ENCODE results near the gene AKR1E2.

The AKR1E2 gene

DNA sequence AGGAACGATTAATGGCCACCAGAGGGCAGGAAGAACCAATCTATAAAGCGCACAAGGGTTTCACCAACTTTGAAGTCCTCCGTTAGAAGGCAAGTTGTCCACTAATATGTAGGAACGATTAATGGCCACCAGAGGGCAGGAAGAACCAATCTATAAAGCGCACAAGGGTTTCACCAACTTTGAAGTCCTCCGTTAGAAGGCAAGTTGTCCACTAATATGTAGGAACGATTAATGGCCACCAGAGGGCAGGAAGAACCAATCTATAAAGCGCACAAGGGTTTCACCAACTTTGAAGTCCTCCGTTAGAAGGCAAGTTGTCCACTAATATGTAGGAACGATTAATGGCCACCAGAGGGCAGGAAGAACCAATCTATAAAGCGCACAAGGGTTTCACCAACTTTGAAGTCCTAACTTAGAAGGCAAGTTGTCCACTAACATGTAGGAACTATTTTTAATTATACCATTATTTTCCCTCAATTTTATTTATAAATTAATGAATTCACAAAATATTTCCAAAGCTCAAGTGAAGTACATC, 10.3 kb upstream of the AKR1E2 start:
- DNase-seq: peak; percentile 11

DNA sequence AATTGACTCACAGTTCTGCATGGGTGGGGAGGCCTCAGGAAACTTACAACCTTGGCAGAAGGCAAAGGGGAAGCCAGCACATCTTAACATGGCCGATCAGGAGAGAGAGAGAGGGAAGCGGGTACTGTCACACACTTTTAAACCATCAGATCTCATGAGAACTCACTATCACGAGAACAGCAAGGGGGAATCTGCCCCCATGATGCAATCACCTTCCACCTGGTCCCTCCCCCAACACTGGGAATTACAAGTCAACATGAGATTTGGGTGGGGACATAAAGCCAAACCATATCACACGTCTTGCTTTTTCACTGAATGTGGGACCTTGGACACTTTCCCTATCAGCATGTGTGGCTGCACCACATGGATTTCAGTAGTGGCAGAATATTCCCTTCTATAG, 9.0 kb upstream of the AKR1E2 start:
- DNase-seq: no peak

DNA sequence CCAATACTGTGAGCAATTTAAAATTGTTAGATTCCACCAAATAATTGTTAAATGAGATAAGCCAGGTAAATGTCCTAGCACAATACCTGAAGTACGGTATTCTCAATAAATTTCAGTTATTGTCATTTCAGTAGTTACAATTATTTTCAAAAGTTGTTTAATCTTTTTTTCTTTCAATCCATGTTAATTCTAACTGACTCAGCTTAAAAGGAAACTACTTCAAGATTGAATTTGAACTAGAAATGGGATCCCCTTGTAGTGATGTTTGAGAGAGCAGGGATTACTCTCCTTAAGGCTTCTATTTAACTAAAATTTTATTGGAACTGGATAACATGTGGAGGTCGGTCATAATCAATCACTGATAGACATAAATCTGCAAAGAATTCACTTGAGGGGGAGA, 6.9 kb upstream of the AKR1E2 start:
- DNase-seq: no peak

DNA sequence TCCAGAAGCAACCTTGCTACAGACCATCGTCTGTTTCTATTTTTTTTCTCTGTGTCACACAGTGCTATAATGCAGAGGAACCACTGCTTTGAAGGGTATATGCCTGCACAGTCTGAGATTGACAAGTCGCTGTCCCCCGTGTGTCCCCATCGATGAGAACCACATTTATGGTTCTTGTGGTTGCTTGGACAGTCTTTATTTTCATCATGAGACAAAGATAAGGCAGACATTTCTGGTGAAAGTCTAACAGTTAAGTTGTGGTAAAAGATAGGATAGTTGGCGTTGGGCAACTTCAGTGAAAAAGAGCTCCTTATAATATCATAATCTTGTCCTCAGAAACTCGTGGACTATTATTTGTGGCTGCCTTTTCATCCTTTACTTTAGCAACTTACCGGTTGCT, 6.3 kb upstream of the AKR1E2 start:
- no peak for DNase-seq

GRCh38 chr10:4820804-4821401, 5.1 kb upstream of the AKR1E2 start:
- no peak for DNase-seq

DNA sequence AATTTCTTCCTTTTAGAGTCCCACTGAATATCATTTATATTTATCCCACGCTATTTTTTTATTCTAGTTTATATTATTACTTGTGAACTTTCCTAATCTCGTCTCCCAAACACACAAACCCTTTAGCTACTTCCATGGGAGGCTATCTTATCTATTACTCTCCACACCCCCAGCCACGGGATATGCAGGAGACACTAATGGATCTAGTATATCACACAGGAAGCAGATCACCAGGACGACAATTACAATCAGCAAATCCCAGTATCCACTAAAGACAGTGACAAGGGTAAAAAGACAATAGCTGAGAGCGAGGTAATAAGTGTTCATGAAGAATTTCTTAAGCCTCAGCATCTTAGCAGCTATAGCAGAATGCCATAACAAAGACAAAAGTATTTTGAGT, 3.8 kb upstream of the AKR1E2 start:
- DNase-seq: no peak

DNA sequence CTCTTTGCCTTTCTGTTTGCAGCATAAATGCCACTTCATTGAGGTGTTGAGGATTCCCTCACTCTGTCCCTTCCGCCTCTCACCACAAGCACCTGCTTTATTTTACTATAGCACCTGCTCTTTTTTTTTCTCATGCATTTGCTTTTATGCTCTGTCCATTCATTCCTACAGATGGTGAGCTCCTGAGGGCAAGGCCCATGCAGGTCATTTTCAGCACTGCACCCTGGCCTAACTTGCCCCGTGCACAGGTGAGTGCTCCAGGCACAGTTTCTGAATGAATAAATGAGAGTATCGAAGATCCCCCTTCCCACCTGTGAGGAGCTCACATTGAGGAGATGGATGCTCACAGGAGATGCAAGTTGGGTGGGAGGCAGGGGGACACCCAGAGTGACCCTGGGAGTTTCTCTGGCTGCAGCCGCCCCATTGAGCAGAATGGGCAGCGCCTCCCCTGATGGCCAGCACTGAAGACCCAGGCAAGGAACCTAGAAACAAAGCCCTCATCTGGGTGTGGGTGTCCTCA, 1.2 kb upstream of the AKR1E2 start:
- DNase-seq: no peak

DNA sequence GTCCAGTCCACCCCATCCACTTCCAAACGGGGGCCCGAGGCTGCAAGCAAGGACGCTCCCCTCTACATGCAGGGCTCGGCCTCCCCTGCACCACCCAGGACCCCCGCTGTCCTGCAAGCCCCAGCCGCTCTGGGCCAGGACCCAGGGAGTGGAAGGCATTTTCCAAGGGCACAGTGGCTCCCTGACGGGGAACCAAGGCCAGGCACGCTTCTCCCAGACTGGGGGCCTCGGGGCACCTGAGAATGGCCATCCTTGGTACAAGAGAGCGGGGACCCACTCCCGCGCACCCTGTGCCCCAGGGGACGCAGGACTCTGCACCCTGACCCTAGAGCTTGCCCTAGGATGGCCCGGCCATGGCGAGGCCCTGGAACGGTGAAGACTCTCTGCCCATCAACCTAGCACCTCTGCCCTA, 545 bp upstream of the AKR1E2 start:
- DNase-seq: no peak

DNA sequence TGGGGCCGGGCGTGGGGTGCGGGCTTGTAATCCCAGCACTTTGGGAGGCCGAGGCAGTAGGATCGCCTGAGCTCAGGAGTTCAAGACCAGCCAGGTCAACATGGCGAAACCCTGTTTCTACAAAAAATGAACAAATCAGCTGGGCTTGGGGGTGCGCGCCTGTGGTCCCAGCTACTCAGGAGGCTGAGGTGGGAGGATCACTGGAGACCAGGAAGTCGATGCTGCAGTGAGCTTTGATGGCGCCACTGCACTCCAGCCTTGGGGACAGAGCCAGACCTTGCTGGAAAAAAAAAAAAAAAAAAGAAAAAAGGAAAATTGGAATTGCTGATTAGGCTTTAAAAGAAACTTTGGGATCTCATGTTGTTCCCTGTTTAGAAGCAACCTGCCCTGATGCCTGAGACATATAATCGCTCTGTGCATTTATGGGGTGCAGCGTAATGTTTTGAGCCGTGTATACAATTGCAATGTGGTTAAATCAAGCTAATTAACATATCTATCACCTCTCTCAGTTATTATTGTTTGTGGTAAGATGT, 851 bp downstream of the AKR1E2 start:
- no peak for DNase-seq

DNA sequence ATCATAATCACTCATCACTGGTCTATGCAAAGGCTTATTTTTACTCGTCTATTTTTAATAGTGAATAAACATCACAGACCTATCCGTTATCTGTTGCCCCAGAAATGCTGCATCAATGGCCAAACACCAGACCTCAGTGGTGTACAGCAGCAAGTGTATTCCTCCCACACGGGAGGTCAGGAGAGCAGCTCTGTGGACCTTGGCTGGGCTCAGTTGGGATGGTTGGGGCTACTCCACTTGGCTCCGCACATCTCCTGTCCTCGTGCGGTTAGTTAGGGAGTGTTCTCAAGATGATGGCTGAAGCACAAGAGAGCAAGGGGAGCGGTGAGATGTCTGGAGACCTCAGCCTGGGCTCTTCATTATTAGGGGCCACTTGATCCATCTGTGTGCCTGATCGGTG, 2.0 kb downstream of the AKR1E2 start:
- no peak for DNase-seq

DNA sequence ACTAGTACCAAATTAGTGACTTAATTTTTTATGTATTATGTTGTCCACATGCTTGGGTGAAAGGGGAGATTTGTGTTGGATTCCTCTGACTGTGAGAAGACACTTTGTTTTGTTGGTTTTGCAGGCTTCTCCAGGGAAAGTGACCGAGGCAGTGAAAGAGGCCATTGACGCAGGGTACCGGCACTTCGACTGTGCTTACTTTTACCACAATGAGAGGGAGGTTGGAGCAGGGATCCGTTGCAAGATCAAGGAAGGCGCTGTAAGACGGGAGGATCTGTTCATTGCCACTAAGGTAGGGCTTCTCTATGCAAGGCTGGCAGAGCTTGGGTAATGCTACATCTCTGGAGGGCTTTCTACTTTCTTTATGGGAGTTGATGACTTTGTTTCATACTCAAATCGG, 4.5 kb downstream of the AKR1E2 start:
- no peak for DNase-seq

DNA sequence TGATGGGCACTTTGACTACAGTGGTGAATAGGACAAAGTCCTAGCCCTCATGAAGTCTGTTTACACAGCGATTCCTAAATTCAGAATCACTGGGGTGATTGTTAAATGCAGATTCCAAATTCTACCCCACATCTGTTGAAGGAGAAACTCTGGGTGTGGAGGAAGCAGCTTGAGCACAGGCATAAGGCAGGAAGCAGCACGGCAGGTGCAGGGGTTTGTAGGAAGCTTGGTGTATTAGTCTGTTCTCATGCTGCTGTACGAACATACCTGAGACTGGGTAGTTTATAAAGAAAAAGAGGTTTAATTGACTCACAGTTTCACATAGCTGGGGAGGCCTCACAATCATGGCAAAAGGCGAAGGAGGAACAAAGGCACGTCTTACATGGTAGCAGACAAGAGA, 5.1 kb downstream of the AKR1E2 start:
- no peak for DNase-seq

GRCh38 chr10:4833286-4833685, 7.3 kb downstream of the AKR1E2 start:
- no peak for DNase-seq

DNA sequence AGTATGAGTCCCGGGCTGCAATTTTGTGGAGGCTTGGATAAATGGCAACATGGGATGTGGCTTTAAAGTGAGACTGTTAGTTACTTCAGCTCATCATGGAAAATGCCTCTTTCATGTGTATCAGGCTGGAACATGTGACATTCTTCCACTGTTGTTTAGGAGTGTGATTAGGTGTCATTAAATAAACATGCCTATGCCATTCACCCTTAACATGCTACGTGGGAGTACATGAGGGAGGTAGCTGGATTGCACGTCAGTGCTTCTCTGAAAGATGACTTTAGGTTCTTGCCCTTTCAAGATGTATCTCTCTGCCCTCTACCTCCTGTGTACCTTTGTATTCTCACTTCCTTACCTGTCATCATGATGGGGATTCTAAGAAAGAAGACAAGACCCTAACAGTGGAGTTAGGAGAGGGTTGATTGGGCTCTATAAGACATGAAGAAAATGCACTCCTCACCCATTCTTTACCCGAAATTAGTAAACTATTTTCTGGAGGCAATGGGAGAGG, 8.9 kb downstream of the AKR1E2 start:
- DNase-seq: no peak

GRCh38 chr10:4835494-4835918, 9.5 kb downstream of the AKR1E2 start:
- peak; percentile 33 for DNase-seq

- no peak for DNase-seq
These were observed 10.5 kb downstream of the AKR1E2 start for GRCh38 chr10:4836416-4836969.

DNA sequence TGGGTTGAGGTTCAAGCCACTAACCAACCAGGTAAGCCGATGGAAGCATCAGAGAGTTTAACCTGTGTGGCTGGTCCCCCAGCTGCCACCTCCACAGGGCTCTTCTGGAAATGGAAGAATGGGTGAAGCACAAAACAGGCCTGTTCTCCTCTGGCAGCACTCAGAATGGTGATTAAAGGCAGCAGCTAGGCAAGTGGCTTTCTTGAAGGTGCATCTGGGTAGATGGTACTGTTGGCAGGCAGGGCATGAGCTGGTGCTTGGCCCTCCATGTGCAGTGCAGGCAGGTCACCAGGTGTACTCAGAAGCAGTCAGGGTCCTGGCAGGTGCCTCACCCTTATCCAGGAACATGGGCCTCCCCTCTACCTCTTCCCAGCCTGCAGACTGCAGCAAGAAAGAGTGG, 11.5 kb downstream of the AKR1E2 start:
- DNase-seq: no peak

DNA sequence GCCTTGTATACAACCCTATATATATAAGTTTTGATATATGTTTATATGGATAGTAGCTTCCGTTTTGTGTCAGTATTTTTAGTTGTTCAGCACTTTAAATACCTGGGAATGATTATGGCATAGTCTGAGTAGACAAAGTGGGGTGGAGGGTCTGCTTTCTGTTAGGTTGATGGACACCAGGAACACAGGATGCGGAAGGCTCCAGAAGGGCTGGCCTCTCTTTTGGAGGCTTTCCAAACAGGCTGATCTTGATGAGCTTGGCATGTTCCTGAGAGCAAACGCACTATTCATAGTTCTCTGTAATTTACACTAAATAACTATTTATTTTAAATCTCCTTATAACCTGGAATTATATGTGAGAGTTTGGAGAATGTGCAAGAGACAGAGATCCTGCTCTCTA, 12.7 kb downstream of the AKR1E2 start:
- DNase-seq: no peak

GRCh38 chr10:4839353-4839752, 13.3 kb downstream of the AKR1E2 start:
- no peak for DNase-seq

GRCh38 chr10:4840151-4840550, 14.1 kb downstream of the AKR1E2 start:
- DNase-seq: no peak

DNA sequence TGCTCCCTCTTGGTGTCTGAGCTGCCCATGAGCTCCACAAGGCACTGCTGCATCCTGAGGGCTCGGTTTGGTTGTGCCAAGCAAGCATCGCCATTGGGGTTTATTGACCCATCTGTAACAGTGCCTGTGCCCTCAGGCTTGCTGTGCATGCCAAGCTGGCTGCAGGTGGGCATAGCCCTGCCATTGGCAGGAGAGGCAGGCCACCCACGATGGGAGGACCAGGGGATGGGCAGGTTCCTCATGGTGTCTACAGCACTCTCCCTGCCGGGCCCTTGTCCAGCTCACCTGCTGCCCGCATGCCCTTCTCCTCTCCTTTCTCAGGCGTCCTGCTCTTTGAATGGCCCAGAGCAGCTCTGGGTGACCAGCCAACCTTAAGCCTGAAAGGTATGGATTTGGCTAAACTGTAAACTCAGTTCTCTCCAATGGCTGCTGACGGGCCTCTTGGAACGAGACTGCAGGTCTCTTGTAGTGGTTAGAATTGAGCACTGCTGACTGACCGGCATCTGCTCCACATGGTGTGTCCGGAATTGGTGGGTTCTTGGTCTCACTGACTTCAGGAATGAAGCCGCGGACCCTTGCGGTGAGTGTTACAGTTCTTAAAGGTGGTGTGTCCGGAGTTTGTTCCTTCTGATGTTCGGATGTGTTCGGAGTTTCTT, 17.6 kb downstream of the AKR1E2 start:
- no peak for DNase-seq

DNA sequence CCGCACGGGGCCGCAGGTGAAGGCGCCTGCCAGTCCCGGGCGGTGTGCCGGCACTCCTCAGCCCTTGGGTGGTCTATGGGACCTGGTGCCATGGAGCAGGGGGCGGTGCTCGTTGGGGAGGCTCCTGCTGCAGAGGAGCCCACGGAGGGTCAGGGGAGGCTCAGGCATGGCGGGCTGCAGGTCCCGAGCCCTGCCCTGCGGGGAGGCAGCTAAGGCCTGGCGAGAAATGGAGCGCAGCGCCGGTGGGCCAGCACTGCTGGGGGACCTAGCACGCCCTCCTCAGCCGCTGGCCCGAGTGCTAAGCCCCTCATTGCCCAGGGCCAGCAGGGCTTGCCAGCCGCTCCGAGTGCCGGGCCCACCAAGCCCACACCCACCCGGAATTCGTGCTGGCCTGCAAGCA, 18.9 kb downstream of the AKR1E2 start:
- no peak for DNase-seq

- DNase-seq: no peak
These were observed 19.8 kb downstream of the AKR1E2 start for GRCh38 chr10:4845766-4846165.

DNA sequence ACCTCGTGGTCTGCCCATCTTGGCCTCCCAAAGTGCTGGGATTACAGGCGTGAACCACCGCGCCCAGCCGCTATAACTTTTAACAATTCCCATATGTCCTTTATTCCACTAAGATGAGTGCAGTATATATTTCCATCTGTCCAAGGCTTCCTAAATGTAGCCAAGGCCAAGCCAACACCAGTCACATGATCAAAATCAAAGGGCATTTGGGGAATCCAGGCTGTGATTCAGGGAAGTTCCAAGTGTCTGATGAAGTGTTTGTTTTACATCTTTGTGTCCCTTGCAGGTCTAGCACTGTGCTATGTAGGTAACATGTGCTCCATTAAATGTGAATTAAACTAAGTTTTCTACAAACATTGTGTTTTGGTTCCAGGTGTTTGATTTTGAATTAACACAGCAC, 20.8 kb downstream of the AKR1E2 start:
- DNase-seq: no peak
